ENCODE results near the gene SH3RF3.

DNA sequence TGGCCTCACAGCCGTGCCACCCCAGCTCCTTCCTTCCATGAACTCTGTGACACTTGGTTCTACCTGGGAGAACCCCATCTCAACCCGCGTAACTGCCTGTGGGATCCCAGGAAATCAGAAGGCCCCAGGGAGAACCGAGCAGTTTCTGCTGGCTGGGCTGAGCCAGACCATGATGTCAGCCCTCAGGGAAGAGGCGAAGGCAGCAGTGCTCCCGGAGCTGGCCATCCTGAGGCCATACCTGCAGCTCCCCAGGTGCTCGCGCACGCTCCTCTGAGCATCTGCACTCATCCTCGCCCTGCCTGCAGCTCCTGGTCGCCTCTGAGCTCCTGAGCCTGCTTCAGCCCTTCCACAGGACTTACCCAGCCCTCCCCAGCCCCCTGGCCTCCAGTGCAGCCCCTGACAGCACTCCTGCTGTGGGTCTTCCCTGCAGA is 298.7 kb downstream of the SH3RF3 start:
- TF ChIP-seq, protein P1, sequence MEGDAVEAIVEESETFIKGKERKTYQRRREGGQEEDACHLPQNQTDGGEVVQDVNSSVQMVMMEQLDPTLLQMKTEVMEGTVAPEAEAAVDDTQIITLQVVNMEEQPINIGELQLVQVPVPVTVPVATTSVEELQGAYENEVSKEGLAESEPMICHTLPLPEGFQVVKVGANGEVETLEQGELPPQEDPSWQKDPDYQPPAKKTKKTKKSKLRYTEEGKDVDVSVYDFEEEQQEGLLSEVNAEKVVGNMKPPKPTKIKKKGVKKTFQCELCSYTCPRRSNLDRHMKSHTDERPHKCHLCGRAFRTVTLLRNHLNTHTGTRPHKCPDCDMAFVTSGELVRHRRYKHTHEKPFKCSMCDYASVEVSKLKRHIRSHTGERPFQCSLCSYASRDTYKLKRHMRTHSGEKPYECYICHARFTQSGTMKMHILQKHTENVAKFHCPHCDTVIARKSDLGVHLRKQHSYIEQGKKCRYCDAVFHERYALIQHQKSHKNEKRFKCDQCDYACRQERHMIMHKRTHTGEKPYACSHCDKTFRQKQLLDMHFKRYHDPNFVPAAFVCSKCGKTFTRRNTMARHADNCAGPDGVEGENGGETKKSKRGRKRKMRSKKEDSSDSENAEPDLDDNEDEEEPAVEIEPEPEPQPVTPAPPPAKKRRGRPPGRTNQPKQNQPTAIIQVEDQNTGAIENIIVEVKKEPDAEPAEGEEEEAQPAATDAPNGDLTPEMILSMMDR (IDR thresholded peaks at IDR 0.05): no peak
- TF ChIP-seq POLR2AphosphoS5 (IDR thresholded peaks at IDR 0.05; ENCODE audit: insufficient read depth in 1 of 2, low read depth in 1 of 2) (no peak), POLR2A (IDR thresholded peaks at IDR 0.05) (no peak)

Data from vagina (tissue), 2 donors.